GM18498 (cell line): ENCODE results near the gene ZNF566.
A peak's percentile ranks its signal among the peaks of the same experiment; 100 is the strongest.

Experiments used
- ATAC-seq: cut with Tn5 transposase; IDR thresholded peaks from one replicate; pipeline ENCODE4 v1.9.1; 2021; ENCODE audit warnings: mild to moderate bottlenecking, moderate library complexity; ENCODE audit not compliant: unreplicated experiment

Gene ZNF566

DNA sequence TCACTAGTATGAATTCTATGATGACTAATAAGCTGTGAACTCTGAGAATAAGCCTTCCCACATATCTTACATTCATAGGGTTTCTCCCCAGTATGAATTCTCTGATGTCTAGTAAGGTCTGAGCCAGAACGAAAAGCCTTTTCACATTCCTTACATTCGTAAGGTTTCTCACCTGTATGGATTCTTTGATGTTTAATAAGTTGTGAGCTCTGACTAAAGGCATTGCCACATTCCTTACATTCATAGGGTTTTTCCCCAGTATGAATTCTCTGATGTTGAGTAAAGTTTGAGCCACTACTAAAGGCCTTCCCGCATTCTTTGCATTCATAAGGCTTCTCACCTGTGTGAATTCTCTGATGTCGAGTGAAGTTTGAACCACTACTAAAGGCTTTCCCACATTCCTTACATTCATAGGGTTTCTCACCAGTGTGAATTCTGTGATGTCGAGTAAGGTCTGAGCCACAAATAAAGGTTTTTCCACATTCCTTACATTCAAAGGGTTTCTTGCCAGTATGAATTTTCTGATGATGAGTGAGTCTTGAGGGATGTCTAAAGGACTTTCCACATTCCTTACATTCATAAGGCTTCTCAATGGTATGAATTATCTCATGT is 40.2 kb downstream of the ZNF566 start:
- ATAC-seq, result no peak

DNA sequence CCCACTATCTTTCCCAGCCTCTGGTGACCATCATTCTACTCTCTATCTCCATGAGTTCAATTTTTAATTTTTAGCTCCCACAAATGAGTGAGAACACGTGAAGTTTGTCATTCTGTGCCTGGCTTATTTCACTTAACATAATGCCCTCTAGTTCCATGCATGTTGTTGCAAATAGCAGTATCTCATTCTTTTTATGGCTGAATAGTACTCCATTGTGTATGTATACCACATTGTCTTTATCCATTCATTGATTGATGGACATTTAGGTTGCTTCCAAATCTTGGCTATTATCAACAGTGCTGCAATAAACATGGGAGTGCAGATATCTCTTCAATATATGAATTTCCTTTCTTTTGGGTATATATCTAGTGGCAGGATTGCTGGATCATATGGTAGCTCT is 48.0 kb downstream of the ZNF566 start:
- ATAC-seq, result no peak

DNA sequence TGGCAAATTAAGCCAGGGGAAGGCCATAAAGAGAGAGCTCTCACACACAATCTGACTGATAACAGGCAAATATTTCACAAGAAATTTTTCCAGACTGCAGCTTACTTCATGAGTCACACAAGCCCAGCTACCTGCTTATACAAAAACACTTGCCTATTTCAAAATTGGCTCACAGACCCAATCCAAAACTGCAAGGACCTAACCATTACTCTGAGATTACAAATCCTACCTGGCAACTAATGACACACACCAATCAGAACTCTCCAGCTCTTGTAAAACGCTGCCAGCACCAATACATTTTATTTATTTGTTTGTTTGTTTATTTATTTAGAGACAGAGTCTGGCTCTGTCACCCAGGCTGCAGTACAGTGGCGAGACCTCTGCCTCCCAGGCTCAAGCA is 52.8 kb downstream of the ZNF566 start:
- ATAC-seq, result no peak

DNA sequence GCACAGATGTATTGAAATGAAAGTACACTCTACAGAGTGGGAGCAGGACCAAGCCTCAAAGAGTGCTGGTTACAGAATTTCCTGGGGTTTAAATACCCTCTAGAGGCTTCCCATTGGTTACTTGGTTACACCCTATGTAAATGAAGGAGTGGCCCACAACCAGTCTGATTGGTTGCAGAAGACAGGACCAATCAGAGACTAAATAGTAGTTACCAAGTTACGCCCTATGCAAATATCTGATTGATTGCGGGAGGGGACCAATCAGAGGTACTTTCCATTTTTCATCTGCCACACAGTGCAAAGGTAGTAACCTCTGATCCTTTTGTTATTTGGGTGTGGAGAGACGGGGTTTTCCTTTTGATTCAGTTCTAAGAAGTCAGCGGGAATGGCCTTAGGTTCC is 65.4 kb downstream of the ZNF566 start:
- ATAC-seq, result no peak

DNA sequence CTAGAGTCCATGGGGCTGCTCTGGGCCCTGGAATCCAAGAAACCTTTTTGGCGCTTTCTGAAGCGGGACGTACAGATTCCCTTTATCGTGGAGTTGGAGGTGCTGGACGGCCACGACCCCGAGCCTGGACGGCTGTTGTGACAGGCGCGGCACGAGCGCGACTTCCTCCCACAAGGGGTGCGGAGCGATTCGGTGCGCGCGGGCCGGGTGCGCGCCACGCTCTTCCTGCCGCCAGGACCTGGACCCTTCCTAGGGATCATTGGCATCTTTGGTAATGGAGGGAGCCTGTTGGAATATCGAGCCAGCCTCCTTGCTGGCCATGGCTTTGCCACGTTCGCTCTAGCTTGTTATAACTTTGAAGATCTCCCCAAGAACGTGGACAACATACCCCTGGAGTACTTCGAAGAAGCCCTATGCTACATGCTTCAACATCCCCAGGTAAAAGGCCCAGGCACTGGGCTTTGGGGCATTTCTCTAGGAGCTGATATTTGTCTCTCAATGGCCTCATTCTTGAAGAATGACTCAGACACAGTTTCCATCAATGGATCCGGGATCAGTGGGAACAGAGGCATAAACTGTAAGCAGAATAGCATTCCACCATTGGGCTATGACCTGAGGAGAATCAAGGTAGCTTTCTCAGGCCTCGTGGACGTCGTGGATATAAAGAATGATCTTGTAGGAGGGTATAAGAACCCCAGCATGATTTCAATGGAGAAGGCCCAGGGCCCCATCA is 67.4 kb downstream of the ZNF566 start:
- ATAC-seq, result no peak

DNA sequence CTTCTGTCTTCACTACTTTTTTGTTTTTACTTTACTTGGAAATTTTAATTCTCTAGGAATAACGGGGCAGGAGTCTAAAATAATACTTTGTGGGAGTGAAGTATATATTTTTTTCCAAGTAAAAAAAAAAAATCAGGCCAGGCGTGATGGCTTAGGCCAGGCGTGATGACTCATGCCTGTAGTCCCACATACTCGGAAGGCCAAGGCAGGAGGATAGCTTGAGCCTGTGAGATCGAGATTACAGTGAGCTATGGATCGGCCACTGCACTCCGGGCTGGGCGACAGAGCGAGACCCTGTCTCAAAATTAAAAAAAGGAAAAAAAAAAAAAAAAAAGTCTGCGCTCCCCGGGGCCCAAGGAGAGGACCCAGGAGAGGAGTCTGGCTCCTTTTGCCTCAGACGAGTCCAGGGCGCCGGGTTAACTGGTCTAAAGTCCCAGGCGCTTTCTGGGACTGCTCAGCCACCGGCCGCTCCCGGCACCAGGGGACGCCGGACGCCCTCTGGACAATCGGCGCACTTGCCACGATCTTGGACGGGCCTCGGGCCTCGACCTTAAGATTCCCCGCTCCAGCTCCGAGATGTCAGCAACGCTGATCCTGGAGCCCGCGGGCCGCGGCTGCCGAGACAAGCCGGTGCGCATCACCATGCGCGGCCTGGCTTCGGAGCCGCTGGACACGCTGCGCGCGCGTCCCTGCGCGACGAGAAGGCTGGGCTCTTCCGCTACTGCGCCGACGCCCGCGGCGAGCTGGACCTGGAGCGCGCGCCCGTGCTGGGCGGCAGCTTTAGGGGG is 68.2 kb downstream of the ZNF566 start:
- ATAC-seq, result no peak

DNA sequence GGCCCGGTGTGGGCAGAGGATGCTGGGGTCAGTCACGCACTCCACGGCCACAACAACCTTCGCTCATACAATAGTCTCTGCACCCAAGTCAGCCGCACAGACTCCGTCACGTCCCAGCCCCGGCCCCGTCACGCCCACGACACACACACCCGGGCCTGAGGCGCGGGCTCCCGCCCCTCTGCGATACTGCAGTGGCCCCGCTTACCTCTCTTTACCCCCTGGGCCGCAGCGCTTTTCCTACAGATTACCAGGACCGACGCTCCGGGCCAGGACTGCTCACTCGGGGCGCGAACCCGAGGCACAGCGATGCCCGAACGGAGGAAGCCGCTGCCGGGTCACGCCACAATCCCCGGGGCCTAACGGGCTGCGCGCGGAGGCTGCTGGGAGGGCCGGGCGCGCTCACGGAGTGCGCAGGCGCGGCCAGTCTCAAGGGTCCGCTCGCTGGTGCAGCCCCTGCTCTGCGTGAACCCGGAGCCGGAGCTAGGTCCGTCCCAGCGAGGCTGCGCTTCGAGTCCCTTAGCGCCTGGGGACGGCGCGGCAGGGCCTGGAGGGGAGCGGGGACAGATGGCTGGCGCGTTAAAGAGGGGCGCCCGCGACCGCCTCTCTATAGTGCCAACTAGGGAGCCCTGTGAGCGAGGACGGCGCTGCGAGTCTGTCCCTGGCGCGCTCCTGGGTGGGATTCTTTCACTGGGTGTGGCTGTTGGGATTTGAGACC is 70.9 kb downstream of the ZNF566 start, which contains the start of gene ZFP82:
ZFP82 (minus strand) TSS at position 358 of the 715 bp plus-strand sequence. CDS start 8,855 bp downstream, outside the sequence.
- peak; percentile 83 for ATAC-seq

DNA sequence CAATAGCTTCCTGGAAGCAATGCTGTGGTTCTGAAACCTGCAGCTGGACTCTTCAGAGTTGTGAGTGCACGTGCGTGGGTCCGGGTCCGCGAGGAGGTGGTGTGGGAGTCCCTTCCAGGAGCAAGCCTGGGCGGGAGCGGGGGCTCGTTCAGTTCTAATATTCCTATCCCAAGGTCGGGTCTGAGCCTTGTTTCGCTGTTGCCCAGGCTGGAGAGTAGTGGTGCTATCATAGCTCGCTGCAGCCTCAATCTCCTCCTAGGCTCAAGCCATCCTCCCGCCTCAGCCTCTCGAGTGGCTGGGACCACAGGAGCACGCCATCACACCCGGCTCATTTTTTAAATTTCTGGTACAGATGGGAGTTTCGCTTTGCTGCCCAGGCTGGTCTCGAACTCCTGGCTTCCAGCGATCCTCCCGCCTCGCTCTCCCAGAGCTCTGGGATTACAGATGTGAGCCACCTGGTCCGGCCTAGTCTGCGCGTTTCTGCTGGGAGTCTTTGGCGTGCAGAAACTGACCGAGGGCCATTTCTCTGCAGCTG is 71.5 kb downstream of the ZNF566 start:
- no peak for ATAC-seq

DNA sequence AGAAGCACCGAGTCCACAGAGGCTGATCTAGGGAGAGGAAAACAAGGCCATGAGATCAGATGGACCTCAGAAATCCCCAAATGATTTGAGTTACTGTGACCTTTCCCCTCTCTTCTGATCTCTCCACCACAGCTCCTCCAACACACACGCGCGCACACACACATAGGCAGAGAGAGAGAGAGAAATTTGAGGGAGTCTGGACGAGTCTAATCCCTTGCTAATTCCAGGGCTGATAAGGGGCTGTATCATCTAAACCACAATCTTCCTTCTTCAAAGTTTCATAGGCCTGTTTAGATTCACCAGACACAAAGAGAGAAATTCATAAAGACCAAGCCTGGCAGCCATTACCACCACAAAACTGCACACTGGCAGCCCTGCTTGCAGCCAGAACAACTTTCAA is 79.5 kb downstream of the ZNF566 start:
- no peak for ATAC-seq

DNA sequence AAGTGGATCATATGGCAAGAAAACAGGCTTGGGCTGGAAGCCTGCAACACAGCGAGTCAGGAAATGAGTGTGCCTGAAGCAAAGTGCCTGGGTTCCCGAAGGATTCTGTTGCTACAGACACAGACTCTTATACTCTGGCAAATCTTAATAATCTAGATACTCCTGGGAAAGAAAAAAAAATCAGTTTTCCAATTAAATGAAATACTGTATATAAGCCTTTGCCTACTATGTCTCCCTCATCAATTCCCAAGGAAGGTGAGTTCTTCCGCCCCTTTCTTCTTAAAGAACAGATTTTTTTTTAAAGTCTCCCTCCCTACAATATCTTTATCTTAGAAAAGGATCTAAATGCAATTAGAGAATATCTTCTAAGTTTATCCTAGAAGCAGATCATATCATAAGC is 81.3 kb downstream of the ZNF566 start:
- no peak for ATAC-seq

DNA sequence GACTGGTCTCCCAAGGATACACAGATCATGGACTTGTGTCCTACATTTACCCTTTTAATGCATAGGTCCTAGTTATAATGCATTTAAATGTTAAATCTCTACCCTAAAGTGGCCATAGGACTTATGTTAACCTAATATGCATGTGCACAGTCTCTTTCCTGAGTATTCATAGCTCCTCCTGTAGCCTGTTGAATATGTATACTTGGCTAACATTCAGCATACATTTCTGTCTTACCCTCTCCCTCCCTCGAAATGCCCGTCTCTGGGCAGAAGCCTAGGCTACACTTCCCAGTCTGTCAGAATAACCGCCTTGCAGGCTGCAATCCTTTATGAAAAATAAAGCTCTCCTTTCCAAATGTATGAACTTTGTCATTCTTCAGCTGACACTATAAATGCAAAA is 84.9 kb downstream of the ZNF566 start:
- ATAC-seq, result no peak

DNA sequence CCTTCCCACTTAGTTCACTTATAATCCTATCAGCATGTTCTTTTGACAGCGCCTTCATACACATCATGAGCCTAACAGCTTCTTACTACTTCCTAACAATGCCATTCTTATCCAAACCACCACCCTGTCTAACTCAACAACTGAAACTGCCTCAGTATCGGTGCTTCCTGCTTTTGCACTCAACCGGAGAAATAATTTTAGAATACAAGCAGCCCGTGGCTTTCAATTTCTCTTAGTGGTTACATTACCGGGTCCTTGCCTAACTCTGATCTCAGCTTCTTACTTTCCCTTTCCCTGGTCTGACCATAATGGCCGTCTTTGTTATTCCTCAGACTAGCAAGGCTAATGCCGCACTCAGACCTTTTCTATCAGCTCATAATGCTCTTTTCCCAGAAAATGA is 87.9 kb downstream of the ZNF566 start:
- ATAC-seq, result no peak

DNA sequence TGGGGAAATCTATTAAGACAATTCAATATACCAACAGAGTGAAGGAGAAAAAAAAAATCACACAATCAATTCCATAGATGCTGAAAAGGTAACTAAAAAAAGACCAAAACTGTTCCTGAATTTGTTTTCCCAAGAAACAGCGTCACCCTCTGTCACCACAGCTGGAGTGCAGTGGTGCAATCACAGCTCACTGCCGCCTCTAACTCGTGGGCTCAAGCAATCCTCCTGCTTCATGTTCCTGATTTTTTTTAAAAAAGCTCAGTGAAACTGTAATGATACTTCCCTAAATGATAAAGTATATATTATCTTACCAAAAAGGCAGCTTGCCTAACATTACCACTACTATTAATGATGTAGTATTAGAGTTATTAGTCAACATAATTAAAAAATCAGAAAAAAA is 90.8 kb downstream of the ZNF566 start:
- no peak for ATAC-seq
